Endothelial cell (in vitro differentiated cells): ENCODE measurements around the gene RNF208. TPM values are rescaled to one million over a fixed set of nuclear protein-coding genes. Genes with fewer than 3 reads are reported as not detected.

Source experiments
- DNase-seq: peaks from one replicate; pipeline ENCODE4 v3.0.0; 2021; ENCODE audit warnings: low spot score
- H3K27ac Mint-ChIP-seq: one replicate; pipeline ENCODE4 v1.8.0; 2021; ENCODE audit warnings: mixed read lengths, inconsistent platforms; ENCODE audit not compliant: unreplicated experiment
- H3K27me3 Mint-ChIP-seq: one replicate; pipeline ENCODE4 v1.8.0; 2021; ENCODE audit warnings: mild to moderate bottlenecking, moderate library complexity, mixed read lengths, inconsistent platforms; ENCODE audit not compliant: unreplicated experiment
- H3K36me3 Mint-ChIP-seq: one replicate; pipeline ENCODE4 v1.8.0; 2021; ENCODE audit warnings: mild to moderate bottlenecking, low read depth, mixed read lengths, inconsistent platforms; ENCODE audit not compliant: unreplicated experiment
- H3K4me1 Mint-ChIP-seq: one replicate; pipeline ENCODE4 v1.8.0; 2021; ENCODE audit warnings: mild to moderate bottlenecking, mixed read lengths, inconsistent platforms; ENCODE audit not compliant: unreplicated experiment
- H3K4me3 Mint-ChIP-seq: one replicate; pipeline ENCODE4 v1.8.0; 2021; ENCODE audit warnings: mild to moderate bottlenecking, mixed read lengths, inconsistent platforms; ENCODE audit not compliant: unreplicated experiment
- H3K9me3 Mint-ChIP-seq: one replicate; pipeline ENCODE4 v1.8.0; 2021; ENCODE audit warnings: mixed read lengths, inconsistent platforms; ENCODE audit not compliant: unreplicated experiment
- total RNA-seq: library from RNA; stranded (reverse); fragmentation: NEBNext Ultra II Directional; extraction: Animal tissue kit (Norgen Biotek cat#: 25700); gene quantifications from one replicate; pipeline ENCODE4 v1.2.1, GENCODE V29; 2021; ENCODE audit not compliant: unreplicated experiment
- TF ChIP-seq, protein P1 (sequence below): fragments of 200-600 bp; sonication (generic); IDR thresholded peaks from one replicate; pipeline ENCODE4 v1.5.0; 2021; ENCODE audit warnings: antibody characterized with exemption; ENCODE audit not compliant: unreplicated experiment

The RNF208 gene
- total RNA-seq, 1 donor from 2014 or later: 1.1 TPM

DNA sequence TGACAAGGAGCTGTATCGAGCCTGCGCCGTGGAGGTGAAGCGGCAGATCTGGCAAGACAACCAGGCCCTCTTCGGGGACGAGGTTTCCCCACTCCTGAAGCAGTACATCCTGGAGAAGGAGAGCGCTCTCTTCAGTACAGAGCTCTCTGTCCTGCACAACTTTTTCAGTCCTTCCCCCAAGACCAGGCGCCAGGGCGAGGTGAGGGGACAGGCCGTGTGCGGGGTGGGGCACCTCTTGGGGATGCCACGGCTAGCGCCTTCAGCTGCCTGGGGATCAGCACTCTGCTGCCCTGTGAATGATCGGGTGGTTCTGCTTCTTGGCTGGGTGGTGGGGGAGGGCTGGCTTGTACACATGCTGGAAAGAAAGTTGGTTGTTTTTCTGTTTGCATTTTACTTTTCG lies 34.8 kb upstream of the RNF208 start:
- Mint-ChIP-seq H3K36me3 (peaks cover 3% of the 10 kb centered on the region), H3K4me3 (peak overlapping the region; percentile 95), H3K27me3 (peaks cover 6% of the 10 kb centered on the region), H3K9me3 (no peaks in the 10 kb centered on the region), H3K27ac (peak overlapping the region; percentile 75), H3K4me1 (peaks cover 13% of the 10 kb centered on the region)
- DNase-seq: no peak
- TF ChIP-seq, protein P1, sequence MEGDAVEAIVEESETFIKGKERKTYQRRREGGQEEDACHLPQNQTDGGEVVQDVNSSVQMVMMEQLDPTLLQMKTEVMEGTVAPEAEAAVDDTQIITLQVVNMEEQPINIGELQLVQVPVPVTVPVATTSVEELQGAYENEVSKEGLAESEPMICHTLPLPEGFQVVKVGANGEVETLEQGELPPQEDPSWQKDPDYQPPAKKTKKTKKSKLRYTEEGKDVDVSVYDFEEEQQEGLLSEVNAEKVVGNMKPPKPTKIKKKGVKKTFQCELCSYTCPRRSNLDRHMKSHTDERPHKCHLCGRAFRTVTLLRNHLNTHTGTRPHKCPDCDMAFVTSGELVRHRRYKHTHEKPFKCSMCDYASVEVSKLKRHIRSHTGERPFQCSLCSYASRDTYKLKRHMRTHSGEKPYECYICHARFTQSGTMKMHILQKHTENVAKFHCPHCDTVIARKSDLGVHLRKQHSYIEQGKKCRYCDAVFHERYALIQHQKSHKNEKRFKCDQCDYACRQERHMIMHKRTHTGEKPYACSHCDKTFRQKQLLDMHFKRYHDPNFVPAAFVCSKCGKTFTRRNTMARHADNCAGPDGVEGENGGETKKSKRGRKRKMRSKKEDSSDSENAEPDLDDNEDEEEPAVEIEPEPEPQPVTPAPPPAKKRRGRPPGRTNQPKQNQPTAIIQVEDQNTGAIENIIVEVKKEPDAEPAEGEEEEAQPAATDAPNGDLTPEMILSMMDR: no peak

DNA sequence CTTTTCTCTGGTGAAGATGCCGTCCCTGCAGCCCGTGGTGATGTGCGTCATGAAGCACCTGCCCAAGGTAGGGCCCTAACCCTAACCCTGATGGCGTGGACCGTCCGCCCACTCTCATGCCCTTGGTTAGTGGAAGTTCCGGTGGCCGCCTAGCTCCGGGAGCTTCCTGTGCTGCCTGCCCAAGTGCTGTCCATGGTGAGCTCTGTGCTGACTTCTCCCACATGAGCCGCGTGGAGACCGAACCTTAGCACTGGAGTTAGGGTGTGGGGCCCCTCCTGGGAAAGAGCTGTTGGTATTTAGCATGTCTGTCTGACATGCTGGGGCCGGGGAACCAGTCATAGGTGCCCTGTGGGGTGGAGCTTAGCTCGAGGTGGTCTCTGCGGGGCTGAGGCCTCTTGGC lies 34.3 kb upstream of the RNF208 start:
- Mint-ChIP-seq H3K9me3 (no peaks in the 10 kb centered on the region), H3K4me1 (peaks cover 13% of the 10 kb centered on the region), H3K27me3 (peaks cover 6% of the 10 kb centered on the region), H3K36me3 (no peaks in the 10 kb centered on the region), H3K4me3 (peak overlapping the region; percentile 95), H3K27ac (no peak overlapping the region)
- no peak for DNase-seq
- TF ChIP-seq, protein P1: no peak

DNA sequence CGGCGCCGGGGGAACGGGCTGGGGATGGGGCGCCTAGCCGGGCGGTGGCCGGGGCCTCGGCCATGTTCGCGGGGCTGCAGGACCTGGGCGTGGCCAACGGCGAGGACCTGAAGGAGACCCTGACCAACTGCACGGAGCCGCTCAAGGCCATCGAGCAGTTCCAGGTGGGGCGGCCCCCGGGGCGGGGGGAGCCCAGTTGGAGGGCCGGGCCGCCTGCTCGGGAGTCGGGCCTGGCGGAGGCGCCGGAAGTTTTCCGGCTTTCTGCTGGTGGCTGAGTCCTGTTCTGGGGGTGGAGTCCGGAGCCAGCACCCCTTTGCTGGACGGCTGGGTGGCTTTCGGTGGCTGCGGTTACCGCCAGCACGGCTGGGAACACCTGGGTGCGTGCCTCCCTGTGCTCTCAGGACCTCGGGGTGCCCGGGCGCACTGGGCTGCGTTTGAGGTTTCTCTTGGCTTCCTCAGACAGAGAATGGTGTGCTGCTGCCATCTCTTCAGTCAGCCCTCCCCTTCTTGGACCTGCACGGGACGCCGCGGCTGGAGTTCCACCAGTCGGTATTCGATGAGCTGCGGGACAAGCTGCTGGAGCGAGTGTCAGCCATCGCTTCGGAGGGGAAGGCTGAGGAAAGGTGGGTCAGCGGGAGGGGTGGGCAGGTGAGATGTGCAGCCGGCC lies 33.5 kb upstream of the RNF208 start:
- H3K27me3 Mint-ChIP-seq: peaks cover 6% of the 10 kb centered on the region
- no peak overlapping the region for H3K27ac Mint-ChIP-seq
- peak overlapping the region; percentile 95 for H3K4me3 Mint-ChIP-seq
- peaks cover 13% of the 10 kb centered on the region for H3K4me1 Mint-ChIP-seq
- H3K36me3 Mint-ChIP-seq: no peaks in the 10 kb centered on the region
- TF ChIP-seq, protein P1: no peak
- DNase-seq: no peak
- H3K9me3 Mint-ChIP-seq: no peaks in the 10 kb centered on the region

DNA sequence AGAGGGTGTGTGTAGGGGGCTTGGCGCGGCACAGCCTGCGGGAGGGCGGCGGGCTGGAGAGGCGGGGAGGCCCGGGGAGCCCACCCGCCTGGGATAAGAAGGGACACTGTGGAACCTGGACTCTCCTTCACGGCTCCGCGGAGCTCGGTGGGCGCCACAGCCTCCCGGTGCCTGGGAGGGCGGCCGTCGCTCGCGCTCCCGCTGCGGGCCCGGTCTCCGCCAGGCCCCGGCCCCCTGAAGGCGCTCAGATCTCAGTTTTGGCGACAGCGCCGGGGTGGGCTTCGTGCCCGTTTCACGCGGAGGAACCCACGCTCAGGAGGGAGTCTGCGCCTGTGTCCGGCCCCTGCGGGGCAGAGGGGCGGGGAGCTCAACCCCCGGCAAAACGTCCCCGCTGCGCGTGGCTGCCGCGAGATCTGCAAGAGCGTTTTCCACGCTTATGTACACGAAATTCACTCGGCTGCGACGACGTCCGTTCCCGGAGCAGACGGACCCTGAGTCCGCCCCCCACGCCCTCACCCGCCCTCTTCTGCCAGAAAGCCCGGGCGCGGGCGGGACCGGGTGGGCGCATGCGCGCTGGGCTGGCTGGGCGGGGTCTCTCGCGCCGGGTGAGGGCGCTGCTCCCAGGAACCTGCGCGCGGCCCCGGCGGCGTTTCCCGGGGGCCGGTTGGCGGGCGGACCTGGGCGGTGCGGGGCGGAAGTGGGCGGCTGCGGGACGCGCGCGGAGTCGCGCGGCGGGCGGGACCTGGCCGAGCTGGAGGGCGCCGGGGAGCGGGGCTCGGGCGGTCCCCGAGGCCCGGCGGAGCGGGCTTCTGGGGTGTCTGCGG lies 32.8 kb upstream of the RNF208 start, which contains the start of gene NELFB:
Gene NELFB, plus strand, starts transcription at position 704 of the 824 bp plus-strand sequence.
- H3K4me1 Mint-ChIP-seq: peaks cover 13% of the 10 kb centered on the region
- H3K27me3 Mint-ChIP-seq: peaks cover 6% of the 10 kb centered on the region
- H3K4me3 Mint-ChIP-seq: peak within 1 kb of the TSS; percentile 95
- no peaks in the 10 kb centered on the region for H3K9me3 Mint-ChIP-seq
- H3K36me3 Mint-ChIP-seq: no peaks in the 10 kb centered on the region
- peak within 1 kb of the TSS; percentile 67 for H3K27ac Mint-ChIP-seq
- TF ChIP-seq, protein P1: no peak
- DNase-seq: peak; percentile 90
